Stimulated activated CD4-positive, alpha-beta T cell treated with anti-CD3 and anti-CD28 coated beads, Interleukin-12 subunit alpha, Interleukin-12 subunit beta, amount 100 ng/mL, for 4 hours (primary cell): ENCODE data around the gene VRK2.
"Not testable (repeated sequence)": the region's sequence is repeated elsewhere in the genome, so short reads cannot be mapped to it uniquely, and the experiment has no call there.

Source experiments
- DNase-seq: peaks from one replicate; pipeline ENCODE4 v3.0.0-alpha.2; 2020

The VRK2 gene

DNA sequence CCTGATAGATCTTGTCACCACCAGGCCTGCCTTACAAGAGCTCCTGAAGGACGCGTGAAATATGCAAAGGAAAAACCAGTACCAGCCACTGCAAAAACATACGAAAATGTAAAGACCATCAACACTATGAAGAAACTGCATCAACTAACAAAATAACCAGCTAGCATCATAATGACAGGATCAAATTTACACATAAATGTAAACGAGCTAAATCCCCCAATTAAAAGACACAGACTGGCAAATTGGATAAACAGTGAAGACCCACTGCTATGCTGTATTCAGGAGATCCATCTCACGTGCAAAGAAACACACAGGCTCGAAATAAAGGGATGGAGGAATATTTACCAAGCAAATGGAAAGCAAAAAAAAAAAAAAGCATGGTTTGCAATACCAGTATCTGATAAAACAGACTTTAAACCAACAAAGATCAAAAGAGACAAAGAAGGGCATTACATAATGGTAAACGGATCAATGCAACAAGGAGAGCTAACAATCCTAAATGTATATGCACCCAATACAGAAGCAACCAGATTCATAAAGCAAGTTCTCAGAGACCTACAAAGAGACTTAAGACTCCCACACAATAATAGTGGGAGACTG lies 123.8 kb downstream of the VRK2 start:
- not testable (repeated sequence) for DNase-seq

DNA sequence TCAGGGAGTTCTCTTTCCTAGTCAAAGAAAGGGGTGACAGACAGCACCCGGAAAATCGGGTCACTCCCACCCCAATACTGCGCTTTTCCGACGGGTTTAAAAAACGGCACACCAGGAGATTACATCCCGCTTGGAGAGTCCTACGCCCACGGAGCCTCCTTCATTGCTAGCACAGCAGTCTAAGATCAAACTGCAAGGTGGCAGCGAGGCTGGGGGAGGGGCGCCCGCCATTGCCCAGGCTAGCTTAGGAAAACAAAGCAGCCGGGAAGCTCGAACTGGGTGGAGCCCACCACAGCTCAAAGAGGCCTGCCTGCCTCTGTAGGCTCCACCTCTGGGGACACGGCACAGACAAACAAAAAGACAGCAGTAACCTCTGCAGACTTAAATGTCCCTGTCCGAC lies 125.2 kb downstream of the VRK2 start:
- DNase-seq, result not testable (repeated sequence)

DNA sequence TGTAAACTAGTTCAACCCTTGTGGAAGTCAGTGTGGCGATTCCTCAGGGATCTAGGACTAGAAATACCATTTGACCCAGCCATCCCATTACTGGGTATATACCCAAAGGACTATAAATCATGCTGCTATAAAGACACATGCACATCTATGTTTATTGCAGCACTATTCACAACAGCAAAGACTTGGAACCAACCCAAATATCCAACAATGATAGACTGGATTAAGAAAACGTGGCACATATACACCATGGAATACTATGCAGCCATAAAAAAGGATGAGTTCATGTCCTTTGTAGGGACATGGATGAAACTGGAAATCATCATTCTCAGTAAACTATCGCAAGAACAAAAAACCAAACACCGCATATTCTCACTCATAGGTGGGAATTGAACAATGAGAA lies 130.6 kb downstream of the VRK2 start:
- DNase-seq, result not testable (repeated sequence)

DNA sequence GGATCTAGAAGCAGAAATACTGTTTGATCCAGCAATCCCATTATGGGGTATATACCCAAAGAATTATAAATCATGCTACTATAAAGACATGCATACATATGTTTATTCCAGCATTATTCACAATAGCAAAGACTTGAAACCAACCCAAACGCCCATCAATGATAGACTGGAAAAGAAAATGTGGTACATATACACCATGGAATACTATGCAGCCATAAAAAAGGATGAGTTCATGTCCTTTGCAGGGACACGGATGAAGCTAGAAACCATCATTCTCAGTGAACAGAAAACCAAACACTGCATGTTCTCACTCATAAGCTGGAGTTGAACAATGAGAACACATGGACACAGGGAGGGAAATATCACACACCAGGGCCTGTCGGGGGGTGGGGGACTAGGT lies 133.6 kb downstream of the VRK2 start:
- DNase-seq, result not testable (repeated sequence)

DNA sequence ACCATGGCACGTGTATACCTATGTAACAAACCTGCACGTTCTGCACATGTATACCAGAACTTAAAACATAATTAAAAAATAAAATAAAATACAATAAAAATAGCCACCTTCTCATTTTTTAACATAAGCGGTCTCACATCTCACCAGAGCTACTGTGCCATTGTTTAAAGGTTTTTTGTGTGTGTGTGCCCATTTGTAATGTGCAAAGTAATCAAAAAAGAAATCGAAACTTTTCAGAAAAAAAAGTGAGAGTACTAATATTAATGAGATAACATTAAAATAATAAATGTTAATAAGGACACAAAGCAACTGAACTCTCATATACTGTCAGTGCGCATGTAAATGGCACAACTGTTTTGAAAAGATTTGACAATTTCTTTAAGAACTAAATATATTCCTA lies 134.0 kb downstream of the VRK2 start:
- no peak for DNase-seq

DNA sequence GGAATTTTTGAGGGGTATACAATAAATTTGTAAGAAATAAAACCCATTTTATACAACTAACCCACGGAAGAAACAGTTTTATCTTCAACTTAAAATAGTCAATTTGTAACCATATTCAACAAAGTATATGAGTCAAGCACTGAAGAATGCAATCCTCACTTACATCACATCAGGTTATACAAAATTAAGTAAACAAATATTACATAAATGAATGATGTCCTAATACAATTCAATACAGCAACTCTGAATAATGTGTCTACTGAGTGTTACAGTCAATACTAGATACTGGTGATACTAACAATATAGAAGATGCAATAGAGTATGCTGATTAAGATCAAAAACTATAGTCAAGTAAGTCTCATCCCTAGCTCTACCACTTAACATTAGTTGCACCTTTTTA lies 135.9 kb downstream of the VRK2 start:
- DNase-seq, result no peak

DNA sequence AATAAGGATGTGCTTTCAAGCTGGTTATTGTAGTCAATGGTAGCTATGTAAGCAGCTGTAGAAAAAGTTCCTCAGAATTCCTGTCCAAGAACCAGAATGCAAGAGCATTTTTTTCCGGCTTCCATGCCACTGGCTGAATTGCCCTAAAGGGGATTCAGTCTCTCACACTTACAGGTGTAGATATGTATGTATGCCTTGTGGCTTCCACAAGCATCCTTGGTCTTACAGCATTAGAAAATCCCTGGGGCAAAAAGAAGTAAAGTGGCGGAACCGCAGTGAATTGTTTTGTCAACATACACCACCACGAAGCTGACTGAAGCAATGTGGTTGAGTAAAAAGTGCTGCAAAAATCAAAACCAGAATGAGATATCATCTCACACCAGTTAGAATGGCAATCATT lies 139.9 kb downstream of the VRK2 start:
- no peak for DNase-seq

DNA sequence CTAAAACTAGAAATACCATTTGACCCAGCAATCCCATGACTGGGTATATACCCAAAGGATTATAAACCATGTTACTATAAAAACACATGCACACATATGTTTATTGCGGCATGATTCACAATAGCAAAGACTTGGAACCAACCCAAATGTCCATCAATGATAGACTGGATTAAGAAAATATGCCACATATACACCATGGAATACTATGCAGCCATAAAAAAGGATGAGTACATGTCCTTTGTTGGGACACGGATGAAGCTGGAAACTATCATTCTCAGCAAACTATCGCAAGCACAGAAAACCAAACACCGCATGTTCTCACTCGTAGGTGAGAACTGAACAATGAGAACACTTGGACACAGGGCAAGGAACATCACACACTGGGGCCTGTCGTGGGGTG lies 140.4 kb downstream of the VRK2 start:
- not testable (repeated sequence) for DNase-seq

DNA sequence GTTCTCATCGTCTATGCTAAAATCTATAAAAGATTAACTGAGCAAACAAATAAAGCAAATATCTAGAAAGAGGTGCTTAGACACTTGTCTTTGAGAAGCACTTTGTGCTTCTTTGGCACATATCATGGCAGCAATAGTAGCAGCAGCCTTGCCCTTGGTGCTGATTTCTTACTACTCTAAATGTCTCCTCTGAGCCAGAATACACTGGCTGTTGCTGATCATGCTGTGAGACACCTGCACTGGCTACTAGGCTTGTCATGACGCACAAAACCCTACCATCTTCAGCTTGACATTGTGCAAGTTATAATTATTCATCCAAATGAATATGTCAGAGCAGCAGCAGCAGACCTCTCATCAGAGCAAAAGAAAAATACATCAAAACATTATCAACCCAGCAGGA lies 147.9 kb downstream of the VRK2 start:
- no peak for DNase-seq

DNA sequence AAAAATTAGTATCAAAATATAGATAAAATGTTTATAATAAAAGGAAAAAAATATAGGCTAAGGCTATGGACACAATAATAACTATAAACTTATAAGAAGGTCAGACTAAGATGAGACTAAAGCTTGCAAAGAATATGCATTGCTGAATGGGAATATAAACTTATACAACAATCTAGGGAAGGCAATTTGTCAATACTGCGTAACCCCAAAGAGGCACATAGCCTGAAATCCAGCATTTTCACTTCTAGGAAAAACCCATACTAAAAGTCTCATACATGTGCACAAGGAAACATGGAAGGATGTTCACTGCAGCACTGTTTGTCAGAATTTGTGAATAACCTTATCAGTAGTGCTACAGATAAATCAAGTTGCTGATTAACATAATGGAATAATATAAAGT lies 149.1 kb downstream of the VRK2 start:
- DNase-seq, result no peak

DNA sequence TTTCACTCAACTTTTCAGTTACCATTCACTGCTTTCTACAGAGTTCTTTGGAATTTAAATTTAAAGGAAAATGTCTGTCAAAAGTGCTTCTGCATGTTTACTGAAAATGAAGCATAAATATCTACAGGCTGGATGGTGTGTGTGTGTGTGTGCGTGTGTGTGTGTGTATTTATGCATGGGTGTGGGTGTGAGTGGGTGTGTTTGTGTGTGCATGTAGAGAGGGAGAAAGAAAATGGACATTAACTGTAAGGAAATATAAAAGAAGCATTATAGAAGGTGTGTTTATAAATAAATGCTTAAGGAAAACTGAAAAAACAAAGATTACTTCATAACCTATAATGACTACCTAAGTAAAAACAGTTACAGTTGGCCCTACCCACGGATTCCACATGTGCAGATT lies 151.3 kb downstream of the VRK2 start:
- DNase-seq, result no peak

DNA sequence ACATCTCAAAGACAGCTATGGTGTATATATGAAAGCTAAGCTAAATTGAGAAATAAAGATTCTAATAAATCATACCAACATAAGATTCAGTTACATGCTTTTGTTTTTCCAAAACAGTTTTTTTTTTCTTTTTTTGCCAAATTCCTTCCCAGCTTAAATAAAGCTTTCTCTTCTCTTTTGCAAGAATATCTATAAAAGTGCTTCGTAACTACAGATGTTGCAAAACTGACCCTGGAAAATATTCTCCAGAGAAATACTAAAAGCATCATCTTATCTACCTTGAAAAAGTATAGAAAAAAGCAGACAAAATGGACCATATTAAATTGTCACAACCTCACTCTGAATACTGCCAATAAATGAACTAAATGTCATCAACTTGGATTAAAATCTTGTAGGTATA lies 155.8 kb downstream of the VRK2 start:
- DNase-seq, result no peak

DNA sequence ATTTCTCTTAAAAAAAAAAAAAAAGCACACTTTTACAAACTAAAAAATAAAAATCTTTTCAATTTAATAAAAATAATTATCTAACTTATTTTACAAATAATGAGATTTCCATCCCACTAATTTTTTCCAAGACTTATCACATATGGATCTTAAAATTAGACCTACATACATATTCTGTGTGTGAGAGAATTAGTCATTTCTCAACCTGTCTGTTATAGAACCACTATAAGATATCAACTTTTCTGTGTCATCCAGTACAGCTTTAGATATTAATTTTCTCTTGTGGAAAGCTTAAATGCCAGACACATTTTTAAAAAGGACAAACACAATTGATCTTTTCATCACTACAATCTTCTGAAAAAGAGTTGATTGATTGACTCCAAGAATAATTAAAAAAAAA lies 156.4 kb downstream of the VRK2 start:
- no peak for DNase-seq

DNA sequence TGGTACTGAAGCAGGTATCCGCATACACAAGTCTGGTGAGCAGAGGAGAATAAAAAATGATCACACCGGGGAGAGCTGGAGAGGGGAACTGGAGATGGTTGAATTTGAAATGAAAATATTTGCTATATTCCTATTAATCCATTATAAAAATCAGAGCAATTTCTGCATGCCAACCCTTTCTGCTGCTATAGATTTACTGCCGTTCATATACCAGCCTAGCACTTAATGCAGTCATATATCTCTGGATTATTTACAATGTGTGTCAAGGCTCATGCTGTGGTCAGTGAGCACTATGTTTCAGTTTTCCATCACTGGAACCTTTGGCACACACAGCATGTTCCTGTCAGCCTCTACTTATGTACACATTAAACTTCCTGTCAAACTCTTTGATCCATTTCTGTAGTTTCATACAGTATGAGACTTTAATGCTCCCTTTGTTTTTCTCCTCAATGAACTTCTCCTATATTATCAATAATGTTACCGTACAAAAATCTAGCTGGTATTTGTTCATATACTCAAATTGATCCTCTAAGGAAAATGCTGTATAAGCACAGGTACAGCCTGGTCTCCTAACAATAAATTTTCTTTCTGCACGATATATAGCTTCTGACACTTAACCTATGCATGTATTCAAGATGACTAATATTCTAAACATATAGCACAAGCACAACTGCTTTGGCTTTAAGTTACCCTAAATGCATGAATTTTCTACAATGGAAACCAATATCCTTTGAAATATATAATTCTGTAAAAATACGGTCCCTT lies 157.8 kb downstream of the VRK2 start:
- no peak for DNase-seq

DNA sequence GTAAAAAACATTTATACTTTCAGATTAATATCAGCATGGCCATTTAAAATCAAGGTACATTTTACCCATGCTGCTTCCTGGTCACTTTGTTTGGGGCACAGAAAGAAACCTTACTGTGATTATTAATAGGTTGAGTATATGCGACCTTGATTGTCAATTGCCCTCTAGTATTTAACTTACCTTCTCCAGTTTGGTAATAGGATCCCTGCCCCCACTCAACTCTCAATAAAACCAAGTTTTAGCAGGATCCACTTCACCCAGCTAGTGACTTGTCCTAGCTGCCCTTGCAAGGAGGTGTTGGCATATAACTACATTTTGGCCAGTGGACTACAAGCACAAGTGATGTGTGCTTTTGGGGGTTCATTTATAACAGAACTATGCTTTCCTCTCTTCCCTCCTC lies 160.2 kb downstream of the VRK2 start:
- DNase-seq, result no peak

DNA sequence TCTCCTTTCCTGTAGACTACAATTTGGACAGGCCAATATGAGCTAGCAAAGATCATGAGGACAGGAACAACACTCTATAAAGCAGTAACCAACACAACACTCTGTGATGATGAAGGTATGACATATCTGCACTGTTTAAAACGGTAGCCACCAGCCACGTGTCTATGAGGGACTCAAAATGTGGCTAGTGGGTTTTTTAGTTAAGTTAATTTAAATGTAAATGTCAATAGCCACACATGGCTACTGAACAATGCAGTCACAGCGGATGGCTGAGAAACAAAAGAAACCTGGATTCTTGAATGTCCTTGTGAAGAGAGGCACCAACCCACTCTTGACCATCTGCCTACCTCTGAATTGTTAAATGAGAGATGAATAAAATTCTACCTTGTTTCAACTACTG lies 160.6 kb downstream of the VRK2 start:
- DNase-seq, result no peak
